ENCODE results near the gene PGBD1. TPM values are rescaled to one million over a fixed set of nuclear protein-coding genes. Genes with fewer than 3 reads are reported as not detected.

Gene PGBD1
- total and polyA plus RNA-seq, 2 of the 13 experiments (the other 11 are each of a cell fraction or from before 2014, with no cell fraction given) = 3.6 to 6.9 TPM

DNA sequence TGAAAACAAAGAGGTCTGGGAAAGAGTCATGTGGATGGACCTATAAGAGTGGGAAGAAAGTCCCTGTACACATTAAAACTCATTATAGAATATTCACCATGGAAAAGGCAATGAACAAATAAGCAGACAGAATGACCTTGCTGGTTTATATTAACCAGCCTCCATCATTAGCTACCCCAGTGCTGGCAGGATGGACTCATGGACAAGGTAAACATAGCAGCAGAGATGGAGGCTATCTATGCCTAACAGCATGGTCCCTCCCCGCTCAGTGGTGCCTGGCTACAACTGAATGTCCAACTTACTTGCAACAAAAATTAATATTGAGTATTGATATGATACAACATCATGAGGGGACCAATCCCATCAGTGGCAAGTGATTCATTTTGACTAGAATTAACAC is 63.8 kb downstream of the PGBD1 start (continued):
- TF ChIP-seq, protein P1, sequence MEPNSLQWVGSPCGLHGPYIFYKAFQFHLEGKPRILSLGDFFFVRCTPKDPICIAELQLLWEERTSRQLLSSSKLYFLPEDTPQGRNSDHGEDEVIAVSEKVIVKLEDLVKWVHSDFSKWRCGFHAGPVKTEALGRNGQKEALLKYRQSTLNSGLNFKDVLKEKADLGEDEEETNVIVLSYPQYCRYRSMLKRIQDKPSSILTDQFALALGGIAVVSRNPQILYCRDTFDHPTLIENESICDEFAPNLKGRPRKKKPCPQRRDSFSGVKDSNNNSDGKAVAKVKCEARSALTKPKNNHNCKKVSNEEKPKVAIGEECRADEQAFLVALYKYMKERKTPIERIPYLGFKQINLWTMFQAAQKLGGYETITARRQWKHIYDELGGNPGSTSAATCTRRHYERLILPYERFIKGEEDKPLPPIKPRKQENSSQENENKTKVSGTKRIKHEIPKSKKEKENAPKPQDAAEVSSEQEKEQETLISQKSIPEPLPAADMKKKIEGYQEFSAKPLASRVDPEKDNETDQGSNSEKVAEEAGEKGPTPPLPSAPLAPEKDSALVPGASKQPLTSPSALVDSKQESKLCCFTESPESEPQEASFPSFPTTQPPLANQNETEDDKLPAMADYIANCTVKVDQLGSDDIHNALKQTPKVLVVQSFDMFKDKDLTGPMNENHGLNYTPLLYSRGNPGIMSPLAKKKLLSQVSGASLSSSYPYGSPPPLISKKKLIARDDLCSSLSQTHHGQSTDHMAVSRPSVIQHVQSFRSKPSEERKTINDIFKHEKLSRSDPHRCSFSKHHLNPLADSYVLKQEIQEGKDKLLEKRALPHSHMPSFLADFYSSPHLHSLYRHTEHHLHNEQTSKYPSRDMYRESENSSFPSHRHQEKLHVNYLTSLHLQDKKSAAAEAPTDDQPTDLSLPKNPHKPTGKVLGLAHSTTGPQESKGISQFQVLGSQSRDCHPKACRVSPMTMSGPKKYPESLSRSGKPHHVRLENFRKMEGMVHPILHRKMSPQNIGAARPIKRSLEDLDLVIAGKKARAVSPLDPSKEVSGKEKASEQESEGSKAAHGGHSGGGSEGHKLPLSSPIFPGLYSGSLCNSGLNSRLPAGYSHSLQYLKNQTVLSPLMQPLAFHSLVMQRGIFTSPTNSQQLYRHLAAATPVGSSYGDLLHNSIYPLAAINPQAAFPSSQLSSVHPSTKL (CRISPR knock-in tag; IDR thresholded peaks at IDR 0.05) = peak; percentile 67
- TF ChIP-seq TBX2 (CRISPR knock-in tag; IDR thresholded peaks at IDR 0.05; ENCODE audit: borderline replicate concordance) (peak; percentile 33; the same call in 1 of the 2 replicates), POGZ (CRISPR knock-in tag; IDR thresholded peaks at IDR 0.05) (peak; percentile 69), ZNF256 (CRISPR knock-in tag; conservative IDR thresholded peaks at IDR 0.05) (peak; percentile 52; the same call in 1 of the 2 replicates), ZNF224 (CRISPR knock-in tag; IDR thresholded peaks at IDR 0.05) (no peak; the same call in 1 of the 2 replicates), SNAPC2 (CRISPR knock-in tag; IDR thresholded peaks at IDR 0.05) (no peak), GABPB1 (CRISPR knock-in tag; IDR thresholded peaks at IDR 0.05) (no peak; the same call in 1 of the 2 replicates), ZNF431 (CRISPR knock-in tag; IDR thresholded peaks at IDR 0.05; ENCODE audit: borderline replicate concordance, low read depth) (no peak), MYNN (CRISPR knock-in tag; IDR thresholded peaks at IDR 0.05; ENCODE audit: low read depth) (no peak), MAFG (CRISPR knock-in tag; IDR thresholded peaks at IDR 0.05) (no peak), SOX5 (CRISPR knock-in tag; IDR thresholded peaks at IDR 0.05; ENCODE audit: borderline replicate concordance) (peak; percentile 52; the same call in 1 of the 2 replicates), FOXA3 (CRISPR knock-in tag; IDR thresholded peaks at IDR 0.05) (peak; percentile 96), SATB2 (CRISPR knock-in tag; IDR thresholded peaks at IDR 0.05) (0 out of 2 replicates have a peak, but pooled peaks have one; percentile 42), CAMTA2 (CRISPR knock-in tag; IDR thresholded peaks at IDR 0.05; ENCODE audit: borderline replicate concordance) (no peak), FOXA1 (IDR thresholded peaks at IDR 0.05) (no peak), FOXA1 (CRISPR knock-in tag; IDR thresholded peaks at IDR 0.05) (peak; percentile 90), ZNF605 (CRISPR knock-in tag; IDR thresholded peaks at IDR 0.05) (0 out of 2 replicates have a peak, but pooled peaks have one; percentile 28)
- TF ChIP-seq, protein P2, sequence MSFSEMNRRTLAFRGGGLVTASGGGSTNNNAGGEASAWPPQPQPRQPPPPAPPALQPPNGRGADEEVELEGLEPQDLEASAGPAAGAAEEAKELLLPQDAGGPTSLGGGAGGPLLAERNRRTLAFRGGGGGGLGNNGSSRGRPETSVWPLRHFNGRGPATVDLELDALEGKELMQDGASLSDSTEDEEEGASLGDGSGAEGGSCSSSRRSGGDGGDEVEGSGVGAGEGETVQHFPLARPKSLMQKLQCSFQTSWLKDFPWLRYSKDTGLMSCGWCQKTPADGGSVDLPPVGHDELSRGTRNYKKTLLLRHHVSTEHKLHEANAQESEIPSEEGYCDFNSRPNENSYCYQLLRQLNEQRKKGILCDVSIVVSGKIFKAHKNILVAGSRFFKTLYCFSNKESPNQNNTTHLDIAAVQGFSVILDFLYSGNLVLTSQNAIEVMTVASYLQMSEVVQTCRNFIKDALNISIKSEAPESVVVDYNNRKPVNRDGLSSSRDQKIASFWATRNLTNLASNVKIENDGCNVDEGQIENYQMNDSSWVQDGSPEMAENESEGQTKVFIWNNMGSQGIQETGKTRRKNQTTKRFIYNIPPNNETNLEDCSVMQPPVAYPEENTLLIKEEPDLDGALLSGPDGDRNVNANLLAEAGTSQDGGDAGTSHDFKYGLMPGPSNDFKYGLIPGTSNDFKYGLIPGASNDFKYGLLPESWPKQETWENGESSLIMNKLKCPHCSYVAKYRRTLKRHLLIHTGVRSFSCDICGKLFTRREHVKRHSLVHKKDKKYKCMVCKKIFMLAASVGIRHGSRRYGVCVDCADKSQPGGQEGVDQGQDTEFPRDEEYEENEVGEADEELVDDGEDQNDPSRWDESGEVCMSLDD (CRISPR knock-in tag; IDR thresholded peaks at IDR 0.05; ENCODE audit: borderline replicate concordance) = no peak
- TF ChIP-seq, protein P3, sequence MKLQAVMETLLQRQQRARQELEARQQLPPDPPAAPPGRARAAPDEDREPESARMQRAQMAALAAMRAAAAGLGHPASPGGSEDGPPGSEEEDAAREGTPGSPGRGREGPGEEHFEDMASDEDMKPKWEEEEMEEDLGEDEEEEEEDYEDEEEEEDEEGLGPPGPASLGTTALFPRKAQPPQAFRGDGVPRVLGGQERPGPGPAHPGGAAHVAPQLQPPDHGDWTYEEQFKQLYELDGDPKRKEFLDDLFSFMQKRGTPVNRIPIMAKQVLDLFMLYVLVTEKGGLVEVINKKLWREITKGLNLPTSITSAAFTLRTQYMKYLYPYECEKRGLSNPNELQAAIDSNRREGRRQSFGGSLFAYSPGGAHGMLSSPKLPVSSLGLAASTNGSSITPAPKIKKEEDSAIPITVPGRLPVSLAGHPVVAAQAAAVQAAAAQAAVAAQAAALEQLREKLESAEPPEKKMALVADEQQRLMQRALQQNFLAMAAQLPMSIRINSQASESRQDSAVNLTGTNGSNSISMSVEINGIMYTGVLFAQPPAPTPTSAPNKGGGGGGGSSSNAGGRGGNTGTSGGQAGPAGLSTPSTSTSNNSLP (IDR thresholded peaks at IDR 0.05; ENCODE audit: low read depth, low read length) = peak; percentile 61; the same call in 1 of the 2 replicates
- TF ChIP-seq, protein P4, sequence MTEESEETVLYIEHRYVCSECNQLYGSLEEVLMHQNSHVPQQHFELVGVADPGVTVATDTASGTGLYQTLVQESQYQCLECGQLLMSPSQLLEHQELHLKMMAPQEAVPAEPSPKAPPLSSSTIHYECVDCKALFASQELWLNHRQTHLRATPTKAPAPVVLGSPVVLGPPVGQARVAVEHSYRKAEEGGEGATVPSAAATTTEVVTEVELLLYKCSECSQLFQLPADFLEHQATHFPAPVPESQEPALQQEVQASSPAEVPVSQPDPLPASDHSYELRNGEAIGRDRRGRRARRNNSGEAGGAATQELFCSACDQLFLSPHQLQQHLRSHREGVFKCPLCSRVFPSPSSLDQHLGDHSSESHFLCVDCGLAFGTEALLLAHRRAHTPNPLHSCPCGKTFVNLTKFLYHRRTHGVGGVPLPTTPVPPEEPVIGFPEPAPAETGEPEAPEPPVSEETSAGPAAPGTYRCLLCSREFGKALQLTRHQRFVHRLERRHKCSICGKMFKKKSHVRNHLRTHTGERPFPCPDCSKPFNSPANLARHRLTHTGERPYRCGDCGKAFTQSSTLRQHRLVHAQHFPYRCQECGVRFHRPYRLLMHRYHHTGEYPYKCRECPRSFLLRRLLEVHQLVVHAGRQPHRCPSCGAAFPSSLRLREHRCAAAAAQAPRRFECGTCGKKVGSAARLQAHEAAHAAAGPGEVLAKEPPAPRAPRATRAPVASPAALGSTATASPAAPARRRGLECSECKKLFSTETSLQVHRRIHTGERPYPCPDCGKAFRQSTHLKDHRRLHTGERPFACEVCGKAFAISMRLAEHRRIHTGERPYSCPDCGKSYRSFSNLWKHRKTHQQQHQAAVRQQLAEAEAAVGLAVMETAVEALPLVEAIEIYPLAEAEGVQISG (CRISPR knock-in tag; IDR thresholded peaks at IDR 0.05) = peak; percentile 95

All from HepG2 (cell line).